ENCODE data around the gene GRAMD4. TPM values are rescaled to one million over a fixed set of nuclear protein-coding genes. Genes with fewer than 3 reads are reported as not detected.
A peak's percentile ranks its signal among the peaks of the same experiment; 100 is the strongest.

The GRAMD4 gene
- total RNA-seq, 1 donor from 2014 or later, result 71.4 TPM

DNA sequence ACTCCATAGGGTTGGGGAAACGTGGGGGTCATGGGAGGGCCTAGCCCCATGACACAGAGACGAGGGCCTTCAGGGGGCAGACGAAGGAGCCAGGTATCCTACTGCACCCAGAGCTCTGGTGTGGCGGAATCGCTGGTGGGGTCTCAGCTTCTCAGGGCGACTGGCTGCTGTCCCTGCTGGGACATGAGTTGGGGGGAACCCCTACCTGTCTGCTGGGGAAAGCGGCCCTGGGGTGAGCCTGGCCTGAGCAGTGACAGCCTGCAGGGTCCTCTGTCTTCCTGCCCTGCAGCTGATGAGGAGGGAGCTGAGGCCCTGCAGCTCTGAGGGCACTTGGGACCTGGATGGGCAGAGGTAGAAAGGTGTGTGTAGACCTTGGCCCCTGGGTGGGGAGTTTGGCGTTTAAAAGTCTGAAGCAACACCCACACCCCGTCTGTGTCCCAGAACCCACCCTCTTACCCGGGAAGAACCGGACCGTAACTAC, 33.6 kb upstream of the GRAMD4 start:
- DNase-seq, result peak; percentile 60
- Histone ChIP-seq H3K4me1 (peaks cover 41% of the 10 kb centered on the region), H3K27ac (no peak overlapping the region), H3K27me3 (no peaks in the 10 kb centered on the region), H3K4me3 (no peak overlapping the region), H3K9me3 (no peaks in the 10 kb centered on the region), H3K36me3 (no peaks in the 10 kb centered on the region)
- ATAC-seq, result no peak
- intact Hi-C loops (cut with DNase I), result no loop called here
- TF ChIP-seq CTCF (IDR thresholded peaks at IDR 0.05), result no peak

- Histone ChIP-seq H3K4me3 (no peak overlapping the region), H3K4me1 (peaks cover 38% of the 10 kb centered on the region), H3K27me3 (no peaks in the 10 kb centered on the region), H3K27ac (no peak overlapping the region), H3K36me3 (no peaks in the 10 kb centered on the region), H3K9me3 (no peaks in the 10 kb centered on the region)
- no peak for TF ChIP-seq CTCF (IDR thresholded peaks at IDR 0.05)
- intact Hi-C loops (cut with DNase I), result no loop called here
- no peak for ATAC-seq
- DNase-seq, result no peak
These were observed 33.1 kb upstream of the GRAMD4 start for GRCh38 chr22:46587061-46587460.

DNA sequence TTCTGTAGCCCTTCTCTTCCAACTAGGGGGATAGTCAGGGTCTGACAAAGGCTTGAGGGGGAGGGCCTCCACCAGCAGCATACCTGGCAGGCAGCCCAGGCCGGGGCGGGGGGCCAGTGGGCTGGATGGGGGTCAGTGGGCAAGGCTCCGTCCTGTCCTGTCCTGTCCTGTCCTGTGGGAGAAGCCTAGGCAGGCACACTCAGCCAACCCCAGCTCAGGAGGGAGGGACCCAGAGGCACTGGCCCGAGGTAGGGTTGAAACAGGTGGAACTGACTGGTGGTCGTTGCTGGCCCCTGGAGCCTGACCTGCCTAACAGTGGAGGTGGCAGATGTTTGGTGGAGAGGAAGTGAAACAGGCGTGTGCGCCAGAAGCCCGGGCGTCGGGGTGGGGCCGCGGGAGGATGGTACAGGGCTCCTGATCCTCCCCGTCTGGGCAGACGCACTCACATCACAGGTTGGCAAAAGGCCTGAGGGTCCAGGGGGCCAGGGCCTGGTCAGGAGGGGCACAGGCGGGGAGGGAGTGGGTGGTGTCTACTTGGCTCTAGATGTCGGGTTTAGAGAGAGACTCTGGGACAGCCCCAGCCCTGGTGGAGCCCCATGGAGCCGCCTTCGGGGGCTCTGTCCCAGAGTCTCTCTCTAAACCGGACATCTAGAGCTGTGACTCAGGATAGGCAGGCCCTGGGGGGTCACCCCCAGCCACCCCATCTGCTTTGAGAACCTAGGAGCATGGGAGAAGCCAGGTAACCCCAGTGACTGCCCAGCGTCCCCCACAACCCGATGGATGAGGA, 32.5 kb upstream of the GRAMD4 start:
- Histone ChIP-seq H3K27ac (no peak overlapping the region), H3K9me3 (no peaks in the 10 kb centered on the region), H3K4me1 (peaks cover 38% of the 10 kb centered on the region), H3K27me3 (no peaks in the 10 kb centered on the region), H3K4me3 (peak overlapping the region; percentile 10), H3K36me3 (no peaks in the 10 kb centered on the region)
- intact Hi-C loops (cut with DNase I), result no loop called here
- ATAC-seq (peak; percentile 48), DNase-seq (peak; percentile 72)
- TF ChIP-seq CTCF (IDR thresholded peaks at IDR 0.05), result no peak

- no peak overlapping the region for H3K4me3 ChIP-seq
- TF ChIP-seq CTCF (IDR thresholded peaks at IDR 0.05), result no peak
- H3K27me3 ChIP-seq, result no peaks in the 10 kb centered on the region
- peaks cover 38% of the 10 kb centered on the region for H3K4me1 ChIP-seq
- peak; percentile 72 for DNase-seq
- H3K9me3 ChIP-seq, result no peaks in the 10 kb centered on the region
- peak; percentile 33 for ATAC-seq
- intact Hi-C loops (cut with DNase I), result no loop called here
- H3K27ac ChIP-seq, result no peak overlapping the region
- H3K36me3 ChIP-seq, result no peaks in the 10 kb centered on the region
These were observed 31.7 kb upstream of the GRAMD4 start for GRCh38 chr22:46588279-46589140.

GRCh38 chr22:46589141-46589748, 30.9 kb upstream of the GRAMD4 start:
- peaks cover 38% of the 10 kb centered on the region for H3K4me1 ChIP-seq
- no peak for DNase-seq
- no peaks in the 10 kb centered on the region for H3K36me3 ChIP-seq
- no peak overlapping the region for H3K27ac ChIP-seq
- no peaks in the 10 kb centered on the region for H3K9me3 ChIP-seq
- no peak for TF ChIP-seq CTCF (IDR thresholded peaks at IDR 0.05)
- no peak overlapping the region for H3K4me3 ChIP-seq
- no peak for ATAC-seq
- intact Hi-C loops (cut with DNase I), result no loop called here
- H3K27me3 ChIP-seq, result no peaks in the 10 kb centered on the region

All from upper lobe of right lung (tissue), 1 donor.